ENCODE measurements around the gene SPRED1.

DNA sequence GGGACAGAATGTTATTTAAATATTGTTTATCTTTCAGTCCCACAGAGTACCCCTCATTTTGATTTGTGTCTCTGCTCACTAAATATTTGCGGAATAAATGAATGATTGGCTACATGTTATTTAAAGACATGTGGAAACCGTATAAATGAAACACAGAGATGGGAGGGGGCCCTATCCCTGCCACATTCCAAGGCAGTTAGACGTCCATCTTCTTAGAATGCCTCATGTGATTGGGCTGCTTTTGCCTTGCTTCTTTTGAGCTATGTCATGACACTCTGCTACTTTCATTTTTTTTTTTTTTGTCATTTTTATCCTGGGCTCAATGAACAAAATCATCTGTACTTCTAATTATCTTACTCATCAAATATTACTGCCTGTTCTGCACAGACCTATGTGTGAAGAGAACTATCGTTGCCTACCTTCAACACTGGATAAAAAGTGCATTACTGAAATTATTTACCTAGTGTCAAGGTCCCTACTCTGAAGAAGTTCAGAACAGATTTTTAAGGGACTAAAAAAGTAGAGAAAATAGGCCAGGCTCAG is 117.4 kb downstream of the SPRED1 start:
- TF ChIP-seq, protein P1, sequence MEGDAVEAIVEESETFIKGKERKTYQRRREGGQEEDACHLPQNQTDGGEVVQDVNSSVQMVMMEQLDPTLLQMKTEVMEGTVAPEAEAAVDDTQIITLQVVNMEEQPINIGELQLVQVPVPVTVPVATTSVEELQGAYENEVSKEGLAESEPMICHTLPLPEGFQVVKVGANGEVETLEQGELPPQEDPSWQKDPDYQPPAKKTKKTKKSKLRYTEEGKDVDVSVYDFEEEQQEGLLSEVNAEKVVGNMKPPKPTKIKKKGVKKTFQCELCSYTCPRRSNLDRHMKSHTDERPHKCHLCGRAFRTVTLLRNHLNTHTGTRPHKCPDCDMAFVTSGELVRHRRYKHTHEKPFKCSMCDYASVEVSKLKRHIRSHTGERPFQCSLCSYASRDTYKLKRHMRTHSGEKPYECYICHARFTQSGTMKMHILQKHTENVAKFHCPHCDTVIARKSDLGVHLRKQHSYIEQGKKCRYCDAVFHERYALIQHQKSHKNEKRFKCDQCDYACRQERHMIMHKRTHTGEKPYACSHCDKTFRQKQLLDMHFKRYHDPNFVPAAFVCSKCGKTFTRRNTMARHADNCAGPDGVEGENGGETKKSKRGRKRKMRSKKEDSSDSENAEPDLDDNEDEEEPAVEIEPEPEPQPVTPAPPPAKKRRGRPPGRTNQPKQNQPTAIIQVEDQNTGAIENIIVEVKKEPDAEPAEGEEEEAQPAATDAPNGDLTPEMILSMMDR (IDR thresholded peaks at IDR 0.05 in 2 of 3, conservative IDR thresholded peaks at IDR 0.05 in 1 of 3; ENCODE audit: insufficient read depth in 2 of 3, low read depth in 1 of 3, low read length in 3 of 3) = no peak
- TF ChIP-seq, protein P2, sequence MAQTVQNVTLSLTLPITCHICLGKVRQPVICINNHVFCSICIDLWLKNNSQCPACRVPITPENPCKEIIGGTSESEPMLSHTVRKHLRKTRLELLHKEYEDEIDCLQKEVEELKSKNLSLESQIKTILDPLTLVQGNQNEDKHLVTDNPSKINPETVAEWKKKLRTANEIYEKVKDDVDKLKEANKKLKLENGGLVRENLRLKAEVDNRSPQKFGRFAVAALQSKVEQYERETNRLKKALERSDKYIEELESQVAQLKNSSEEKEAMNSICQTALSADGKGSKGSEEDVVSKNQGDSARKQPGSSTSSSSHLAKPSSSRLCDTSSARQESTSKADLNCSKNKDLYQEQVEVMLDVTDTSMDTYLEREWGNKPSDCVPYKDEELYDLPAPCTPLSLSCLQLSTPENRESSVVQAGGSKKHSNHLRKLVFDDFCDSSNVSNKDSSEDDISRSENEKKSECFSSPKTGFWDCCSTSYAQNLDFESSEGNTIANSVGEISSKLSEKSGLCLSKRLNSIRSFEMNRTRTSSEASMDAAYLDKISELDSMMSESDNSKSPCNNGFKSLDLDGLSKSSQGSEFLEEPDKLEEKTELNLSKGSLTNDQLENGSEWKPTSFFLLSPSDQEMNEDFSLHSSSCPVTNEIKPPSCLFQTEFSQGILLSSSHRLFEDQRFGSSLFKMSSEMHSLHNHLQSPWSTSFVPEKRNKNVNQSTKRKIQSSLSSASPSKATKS (CRISPR knock-in tag; IDR thresholded peaks at IDR 0.05) = no peak
- no peak for TF ChIP-seq ARNT (IDR thresholded peaks at IDR 0.05)
